ENCODE data around the gene CDKL1. TPM values are rescaled to one million over a fixed set of nuclear protein-coding genes. Genes with fewer than 3 reads are reported as not detected.

CDKL1 gene
- total RNA-seq, 1 donor from 2014 or later: 1.3 TPM

GRCh38 chr14:50423529-50423928 is 26.8 kb upstream of the CDKL1 start:
- DNase-seq (ENCODE audit: low spot score, unreplicated experiment): no peak
- TF ChIP-seq CTCF (IDR thresholded peaks at IDR 0.05; ENCODE audit: unreplicated experiment): no peak
- no peaks in the 10 kb centered on the region for H3K27me3 Mint-ChIP-seq
- no peak overlapping the region for H3K27ac Mint-ChIP-seq
- no peaks in the 10 kb centered on the region for H3K9me3 Mint-ChIP-seq (ENCODE audit: low read depth)
- no peaks in the 10 kb centered on the region for H3K4me1 Mint-ChIP-seq (ENCODE audit: low read depth)
- peaks cover 24% of the 10 kb centered on the region for H3K36me3 Mint-ChIP-seq (ENCODE audit: insufficient read depth)
- H3K4me3 Mint-ChIP-seq (ENCODE audit: low read depth): no peak overlapping the region

GRCh38 chr14:50421499-50421898 is 24.8 kb upstream of the CDKL1 start:
- no peak for DNase-seq (ENCODE audit: low spot score, unreplicated experiment)
- Mint-ChIP-seq H3K36me3 (ENCODE audit: insufficient read depth) (peaks cover 34% of the 10 kb centered on the region), H3K9me3 (ENCODE audit: low read depth) (no peaks in the 10 kb centered on the region), H3K4me1 (ENCODE audit: low read depth) (no peaks in the 10 kb centered on the region), H3K4me3 (ENCODE audit: low read depth) (no peak overlapping the region), H3K27ac (no peak overlapping the region), H3K27me3 (no peaks in the 10 kb centered on the region)
- no peak for TF ChIP-seq CTCF (IDR thresholded peaks at IDR 0.05; ENCODE audit: unreplicated experiment)

- no peak for TF ChIP-seq CTCF (IDR thresholded peaks at IDR 0.05; ENCODE audit: unreplicated experiment)
- Mint-ChIP-seq H3K9me3 (ENCODE audit: low read depth) (peaks cover 8% of the 10 kb centered on the region), H3K27ac (no peak overlapping the region), H3K4me3 (ENCODE audit: low read depth) (no peak overlapping the region), H3K36me3 (ENCODE audit: insufficient read depth) (peaks cover 48% of the 10 kb centered on the region), H3K4me1 (ENCODE audit: low read depth) (no peaks in the 10 kb centered on the region), H3K27me3 (no peaks in the 10 kb centered on the region)
- no peak for DNase-seq (ENCODE audit: low spot score, unreplicated experiment)
These were observed 21.2 kb upstream of the CDKL1 start for GRCh38 chr14:50417853-50418252.

- Mint-ChIP-seq H3K9me3 (ENCODE audit: low read depth) (peaks cover 18% of the 10 kb centered on the region), H3K36me3 (ENCODE audit: insufficient read depth) (peaks cover 32% of the 10 kb centered on the region), H3K4me3 (ENCODE audit: low read depth) (no peak overlapping the region), H3K27ac (no peak overlapping the region), H3K4me1 (ENCODE audit: low read depth) (peaks cover 5% of the 10 kb centered on the region), H3K27me3 (no peaks in the 10 kb centered on the region)
- no peak for TF ChIP-seq CTCF (IDR thresholded peaks at IDR 0.05; ENCODE audit: unreplicated experiment)
- no peak for DNase-seq (ENCODE audit: low spot score, unreplicated experiment)
These were observed 14.2 kb upstream of the CDKL1 start for GRCh38 chr14:50410921-50411320.

- Mint-ChIP-seq H3K36me3 (ENCODE audit: insufficient read depth) (peaks cover 33% of the 10 kb centered on the region), H3K27ac (no peak overlapping the region), H3K9me3 (ENCODE audit: low read depth) (peaks cover 21% of the 10 kb centered on the region), H3K27me3 (no peaks in the 10 kb centered on the region), H3K4me3 (ENCODE audit: low read depth) (no peak overlapping the region), H3K4me1 (ENCODE audit: low read depth) (peaks cover 5% of the 10 kb centered on the region)
- no peak for DNase-seq (ENCODE audit: low spot score, unreplicated experiment)
- no peak for TF ChIP-seq CTCF (IDR thresholded peaks at IDR 0.05; ENCODE audit: unreplicated experiment)
These were observed 13.4 kb upstream of the CDKL1 start for GRCh38 chr14:50410071-50410470.

All from progenitor cell of endocrine pancreas (in vitro differentiated cells).